ENCODE data around the gene FAM217A.

FAM217A gene

GRCh38 chr6:4021133-4021853 is 57.6 kb downstream of the FAM217A start:
- peak; percentile 60 for FAIRE-seq

DNA sequence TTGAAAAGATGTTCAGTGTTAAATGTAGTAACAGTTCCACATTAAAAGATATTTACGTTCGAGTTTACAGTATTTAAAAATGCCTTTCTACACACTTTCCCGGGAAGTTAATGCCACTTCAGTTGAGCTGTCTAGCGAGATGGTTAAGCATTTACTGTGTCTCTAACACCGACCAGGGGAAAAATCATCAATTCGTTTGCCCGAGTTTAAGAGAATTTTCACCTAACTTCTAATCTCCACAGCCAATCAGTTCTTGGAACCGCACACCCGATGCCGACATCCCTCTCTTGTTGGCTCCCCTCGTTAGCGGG is 58.2 kb downstream of the FAM217A start:
- no peak for FAIRE-seq

- no peak for FAIRE-seq
These were observed 60.1 kb downstream of the FAM217A start for GRCh38 chr6:4018924-4019236.

Data from islet of Langerhans (tissue), 1 donor.